Vagina (tissue), 2 donors: Measurements from ENCODE around the gene IL18BP. TPM values are rescaled to one million over a fixed set of nuclear protein-coding genes. Genes with fewer than 3 reads are reported as not detected.

ENCODE experiments used
- DNase-seq, 2 donors: peaks; one replicate each; pipeline ENCODE4 v3.0.0-alpha.2; 2017; ENCODE audit errors: extremely low spot score in 2 of 2
- H3K27ac ChIP-seq: fragments of 200-600 bp; sonication (generic); one replicate; pipeline ENCODE4 v1.5.1; 2019
- H3K27me3 ChIP-seq: fragments of 200-600 bp; sonication (generic); one replicate; pipeline ENCODE4 v1.5.1; 2019
- H3K36me3 ChIP-seq, 2 donors: fragments of 200-600 bp; sonication (generic); one replicate each; pipeline ENCODE4 v1.5.1; 2017 to 2019
- H3K4me1 ChIP-seq: fragments of 200-600 bp; sonication (generic); one replicate; pipeline ENCODE4 v1.5.1; 2019
- H3K4me3 ChIP-seq, 2 donors: fragments of 200-600 bp; sonication (generic); 1 replicate in 1 of 2; 2 replicates in 1 of 2; pipeline ENCODE4 v1.5.1; 2016 to 2019
- H3K9me3 ChIP-seq: fragments of 200-600 bp; sonication (generic); one replicate; pipeline ENCODE4 v1.5.1; 2019
- CTCF ChIP-seq, 3 experiments: fragments of 450-650 bp in 2 of 3; fragments of 200-600 bp in 1 of 3; sonication (generic) in 1 of 3; IDR thresholded peaks; one replicate each; pipeline ENCODE4 v1.5.1; 2017 to 2019; ENCODE audit warnings: antibody characterized with exemption in 3 of 3, mild to moderate bottlenecking in 2 of 3, moderate library complexity in 2 of 3
- POLR2A ChIP-seq, 2 donors: fragments of 450-650 bp; IDR thresholded peaks; one replicate each; pipeline ENCODE4 v1.6.1; 2017; ENCODE audit warnings: antibody characterized with exemption in 2 of 2, mild to moderate bottlenecking in 2 of 2, moderate library complexity in 2 of 2
- POLR2AphosphoS5 ChIP-seq, 2 donors: sonication (generic); formaldehyde crosslinking; IDR thresholded peaks; one replicate each; pipeline ENCODE4 v1.9.0; 2017; ENCODE audit warnings: antibody characterized with exemption in 2 of 2, mild to moderate bottlenecking in 2 of 2, low read depth in 1 of 2; ENCODE audit not compliant: insufficient read depth in 1 of 2
- intact Hi-C: fragments of 100-400 bp; cut with DNase I; formaldehyde crosslinking; loops from one replicate; pipeline ENCODE4 v1.15.1; 2023
- total RNA-seq: library from RNA; depleted of rRNA; stranded (reverse); fragments of >200 nt; gene quantifications from one replicate; pipeline ENCODE4 v1.2.3, GENCODE V29; 2016

Gene IL18BP
- total RNA-seq, 1 donor from 2014 or later = 2.7 TPM

- Histone ChIP-seq H3K27ac (no peak overlapping the region), H3K4me3 (no peak overlapping the region), H3K27me3 (no peaks in the 10 kb centered on the region), H3K9me3 (no peaks in the 10 kb centered on the region), H3K36me3 (peaks cover 0 to 19% of the 10 kb centered on the region in 2 donors), H3K4me1 (peaks cover 22% of the 10 kb centered on the region)
- no peak for TF ChIP-seq POLR2AphosphoS5 (IDR thresholded peaks at IDR 0.05; ENCODE audit: insufficient read depth in 1 of 2, low read depth in 1 of 2)
- TF ChIP-seq CTCF (IDR thresholded peaks at IDR 0.05) = no peak
- no peak for DNase-seq
- intact Hi-C loops = no loop called here
These were observed 648 bp upstream of the IL18BP start for GRCh38 chr11:71998061-71998460.

- intact Hi-C loops = no loop called here
- Histone ChIP-seq H3K36me3 (peaks cover 4 to 32% of the 10 kb centered on the region in 2 donors), H3K9me3 (no peaks in the 10 kb centered on the region), H3K4me3 (peak overlapping the region; percentile 12 to 36), H3K27ac (peak overlapping the region; percentile 31), H3K27me3 (no peaks in the 10 kb centered on the region), H3K4me1 (peaks cover 22% of the 10 kb centered on the region)
- TF ChIP-seq POLR2AphosphoS5 (IDR thresholded peaks at IDR 0.05; ENCODE audit: insufficient read depth in 1 of 2, low read depth in 1 of 2) = no peak
- no peak for TF ChIP-seq POLR2A (IDR thresholded peaks at IDR 0.05)
- TF ChIP-seq CTCF (IDR thresholded peaks at IDR 0.05) = no peak
- DNase-seq = peak in 1 of 2 donors; percentile 86
These were observed 653 bp downstream of the IL18BP start for GRCh38 chr11:71999362-71999761.

GRCh38 chr11:71999798-72000197, 1.1 kb downstream of the IL18BP start:
- Histone ChIP-seq H3K9me3 (no peaks in the 10 kb centered on the region), H3K4me1 (peaks cover 22% of the 10 kb centered on the region), H3K36me3 (peaks cover 4 to 36% of the 10 kb centered on the region in 2 donors), H3K27ac (peak overlapping the region; percentile 31), H3K27me3 (no peaks in the 10 kb centered on the region), H3K4me3 (peak overlapping the region; percentile 12 to 36)
- intact Hi-C loops = no loop called here
- DNase-seq = no peak
- TF ChIP-seq POLR2AphosphoS5 (IDR thresholded peaks at IDR 0.05; ENCODE audit: insufficient read depth in 1 of 2, low read depth in 1 of 2) (no peak), POLR2A (IDR thresholded peaks at IDR 0.05) (no peak), CTCF (IDR thresholded peaks at IDR 0.05) (no peak)

- peaks cover 22% of the 10 kb centered on the region for H3K4me1 ChIP-seq
- peaks cover 6 to 42% of the 10 kb centered on the region in 2 donors for H3K36me3 ChIP-seq
- peak overlapping the region; percentile 31 for H3K27ac ChIP-seq
- no peak for DNase-seq
- H3K4me3 ChIP-seq = no peak overlapping the region
- intact Hi-C loops = no loop called here
- TF ChIP-seq CTCF (IDR thresholded peaks at IDR 0.05) (no peak), POLR2AphosphoS5 (IDR thresholded peaks at IDR 0.05; ENCODE audit: insufficient read depth in 1 of 2, low read depth in 1 of 2) (no peak), POLR2A (IDR thresholded peaks at IDR 0.05) (no peak)
- no peaks in the 10 kb centered on the region for H3K27me3 ChIP-seq
- no peaks in the 10 kb centered on the region for H3K9me3 ChIP-seq
These were observed 1.6 kb downstream of the IL18BP start for GRCh38 chr11:72000202-72000867.

- H3K27ac ChIP-seq = no peak overlapping the region
- intact Hi-C loops = no loop called here
- H3K4me1 ChIP-seq = peaks cover 22% of the 10 kb centered on the region
These were observed 2.6 kb downstream of the IL18BP start for GRCh38 chr11:72001285-72001684.

More at GRCh38 chr11:72001285-72001684, 2.6 kb downstream of the IL18BP start:
- Histone ChIP-seq H3K4me3 (no peak overlapping the region), H3K9me3 (no peaks in the 10 kb centered on the region), H3K27me3 (no peaks in the 10 kb centered on the region), H3K36me3 (peaks cover 11 to 51% of the 10 kb centered on the region in 2 donors)
- DNase-seq = no peak
- TF ChIP-seq POLR2AphosphoS5 (IDR thresholded peaks at IDR 0.05; ENCODE audit: insufficient read depth in 1 of 2, low read depth in 1 of 2) = no peak
- TF ChIP-seq POLR2A (IDR thresholded peaks at IDR 0.05) = no peak
- no peak for TF ChIP-seq CTCF (IDR thresholded peaks at IDR 0.05)
